Spleen (tissue), 11 donors: ENCODE measurements around the gene EHMT1. TPM values are rescaled to one million over a fixed set of nuclear protein-coding genes. Genes with fewer than 3 reads are reported as not detected.

Experiments used
- DNase-seq: peaks from one replicate; pipeline ENCODE4 v3.0.0-alpha.2; 2020
- H3K27ac ChIP-seq, 8 donors: fragments of 200-600 bp; sonication (generic) in 7 of 8; 1 replicate in 4 of 8; 2 replicates in 4 of 8; pipeline versions ENCODE4 v1.5.0 to v1.8.0; 2016 to 2021; ENCODE audit warnings: inconsistent platforms in 4 of 8, mild to moderate bottlenecking in 4 of 8, moderate library complexity in 1 of 8
- H3K27me3 ChIP-seq, 7 donors: fragments of 200-600 bp; sonication (generic) in 6 of 7; replicated peaks in 1 of 7; 1 replicate in 4 of 7; 2 replicates in 3 of 7; pipeline versions ENCODE4 v1.5.0 to v1.8.0; 2016 to 2021; ENCODE audit warnings: inconsistent platforms in 3 of 7, mild to moderate bottlenecking in 1 of 7
- H3K36me3 ChIP-seq, 6 donors: fragments of 200-600 bp; sonication (generic) in 5 of 6; 1 replicate in 4 of 6; 2 replicates in 2 of 6; pipeline versions ENCODE4 v1.5.0 to v1.8.0; 2016 to 2021; ENCODE audit warnings: inconsistent platforms in 2 of 6
- H3K4me1 ChIP-seq, 6 donors: fragments of 200-600 bp; sonication (generic) in 5 of 6; 1 replicate in 3 of 6; 2 replicates in 3 of 6; pipeline versions ENCODE4 v1.5.0 to v1.8.0; 2016 to 2021; ENCODE audit warnings: inconsistent platforms in 3 of 6
- H3K4me3 ChIP-seq, 8 donors: fragments of 200-600 bp; sonication (generic) in 7 of 8; 1 replicate in 4 of 8; 2 replicates in 4 of 8; pipeline versions ENCODE4 v1.5.0 to v1.8.0; 2016 to 2021; ENCODE audit warnings: inconsistent platforms in 4 of 8, mild to moderate bottlenecking in 4 of 8, moderate library complexity in 2 of 8
- H3K9me3 ChIP-seq, 8 donors: fragments of 200-600 bp; sonication (generic) in 7 of 8; 1 replicate in 4 of 8; 2 replicates in 4 of 8; pipeline versions ENCODE4 v1.5.0 to v1.8.0; 2016 to 2021; ENCODE audit warnings: inconsistent platforms in 4 of 8
- CTCF ChIP-seq, 11 experiments: fragments of 200-600 bp in 7 of 11; fragments of 450-650 bp in 4 of 11; sonication (generic) in 4 of 11; IDR thresholded peaks in 8 of 11; conservative IDR thresholded peaks in 3 of 11; 1 replicate in 7 of 11; 2 replicates in 4 of 11; pipeline versions ENCODE4 v1.4.0 to v1.8.0; 2016 to 2021; ENCODE audit warnings: antibody characterized with exemption in 11 of 11, inconsistent platforms in 4 of 11, mild to moderate bottlenecking in 1 of 11
- POLR2A ChIP-seq, 3 donors: fragments of 450-650 bp; IDR thresholded peaks; one replicate each; pipeline ENCODE4 v1.5.1; 2017; ENCODE audit warnings: antibody characterized with exemption in 3 of 3, mild to moderate bottlenecking in 1 of 3
- POLR2AphosphoS5 ChIP-seq, 3 donors: sonication (generic); formaldehyde crosslinking; IDR thresholded peaks; one replicate each; pipeline ENCODE4 v1.5.1; 2017; ENCODE audit warnings: antibody characterized with exemption in 3 of 3
- WGBS, 5 donors: extraction: QIAGEN DNeasy Blood & Tissue Kit in 3 of 5; methylation state at CpG; one replicate each; pipeline versions ENCODE4 v1.1.5 to v1.1.7; 2013 to 2018; 5-methylcytosine and 5-hydroxymethylcytosine counted together
- intact Hi-C: fragments of 100-400 bp; cut with DNase I; formaldehyde crosslinking; loops from one replicate; pipeline ENCODE4 v1.15.0; 2023; ENCODE audit warnings: low total_unique reads
- polyA plus RNA-seq, 3 donors: library from polyadenylated mRNA; stranded (reverse); fragments of 200-250 nt; gene quantifications; one replicate each; pipeline ENCODE4 v1.2.1, GENCODE V29; 2013
- total RNA-seq, 7 donors: library from RNA; depleted of rRNA in 3 of 7; stranded (reverse); fragments of >200 nt in 3 of 7; fragmentation: NEBNext Ultra II Directional in 4 of 7; extraction: Animal tissue kit (Norgen Biotek cat#: 25700) in 4 of 7; gene quantifications; one replicate each; pipeline versions ENCODE4 v1.1.0 to v1.2.1, GENCODE V29; 2016 to 2021
- donor health status: healthy with polysubstance abuse.
- donor health status: DM: no; HTN: no; CAD: no; lungs with moderate emphysema.
- donor health status: DM: no; HTN: no; CAD: no.
- donor health status: Bipolar disorder and iron deficiency.
- donor health status: healthy.
- donor health status: DM: no; HTN: no; CAD: no.
- donor health status: DM: yes; HTN: yes; CAD: no.

Gene EHMT1
- total and polyA plus RNA-seq, 10 donors: 35.5 to 163 (median 122) TPM

DNA sequence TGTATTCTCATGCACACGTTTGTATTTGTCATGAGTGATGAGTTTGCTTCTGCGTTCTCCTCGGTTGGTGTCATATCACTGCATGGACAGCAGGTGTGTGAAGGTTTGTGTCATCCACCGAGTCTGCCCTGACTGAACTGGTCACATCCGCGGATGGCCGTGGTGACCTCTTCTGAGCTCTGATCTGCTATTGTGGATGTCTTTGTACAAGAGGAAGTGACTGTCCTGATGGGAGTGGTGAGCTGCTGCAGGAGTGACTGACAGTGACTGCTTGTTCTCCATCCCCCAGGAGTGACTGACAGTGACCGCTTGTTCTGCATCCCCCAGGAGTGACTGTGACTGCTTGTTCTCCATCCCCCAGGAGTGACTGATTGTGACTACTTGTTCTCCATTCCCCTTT is 69.9 kb downstream of the EHMT1 start:
- Histone ChIP-seq H3K27me3 (no peaks in the 10 kb centered on the region), H3K4me1 (peaks cover 32 to 94% (median 61%) of the 10 kb centered on the region in 6 donors), H3K36me3 (no peaks in the 10 kb centered on the region), H3K9me3 (no peaks in the 10 kb centered on the region), H3K27ac (peak overlapping the region in 2 of 8 donors; percentile 0 to 40), H3K4me3 (no peak overlapping the region)
- WGBS, 5 donors: 50 to 75% (median 57%) methylated on average over 8 of the region's 8 CpGs
- intact Hi-C loops: no loop called here
- no peak for DNase-seq
- TF ChIP-seq CTCF (IDR thresholded peaks at IDR 0.05 in 8 of 11, conservative IDR thresholded peaks at IDR 0.05 in 3 of 11) (no peak), POLR2AphosphoS5 (IDR thresholded peaks at IDR 0.05) (no peak), POLR2A (IDR thresholded peaks at IDR 0.05) (no peak)

- no peak for DNase-seq
Measured at GRCh38 chr9:137689745-137690529, 71.1 kb downstream of the EHMT1 start.

GRCh38 chr9:137690930-137691645 is 72.3 kb downstream of the EHMT1 start:
- Histone ChIP-seq H3K27me3 (no peaks in the 10 kb centered on the region), H3K4me3 (peak overlapping the region in 1 of 8 donors; percentile 1), H3K9me3 (no peaks in the 10 kb centered on the region), H3K36me3 (peaks cover 0 to 7% (median 0%) of the 10 kb centered on the region in 6 donors), H3K4me1 (peaks cover 48 to 93% (median 69%) of the 10 kb centered on the region in 6 donors), H3K27ac (peak overlapping the region in 7 of 8 donors; percentile 35 to 83 (median 71))
- 88 to 95% (median 91%) methylated on average over 6 of the region's 6 CpGs for whole genome bisulfite sequencing, 5 donors
- TF ChIP-seq POLR2A (IDR thresholded peaks at IDR 0.05) (no peak), CTCF (IDR thresholded peaks at IDR 0.05 in 8 of 11, conservative IDR thresholded peaks at IDR 0.05 in 3 of 11) (no peak), POLR2AphosphoS5 (IDR thresholded peaks at IDR 0.05) (no peak)
- intact Hi-C loops: no loop called here
- DNase-seq: no peak

More at GRCh38 chr9:137689745-137690529, 71.1 kb downstream of the EHMT1 start:
- no peak overlapping the region for H3K4me3 ChIP-seq
- WGBS, 5 donors: 77 to 92% (median 80%) methylated on average over 16 of the region's 16 CpGs
- H3K9me3 ChIP-seq: no peaks in the 10 kb centered on the region
- no peak for TF ChIP-seq POLR2A (IDR thresholded peaks at IDR 0.05)
- no peak for TF ChIP-seq POLR2AphosphoS5 (IDR thresholded peaks at IDR 0.05)
- no peak for TF ChIP-seq CTCF (IDR thresholded peaks at IDR 0.05 in 8 of 11, conservative IDR thresholded peaks at IDR 0.05 in 3 of 11)
- peak overlapping the region in 3 of 8 donors; percentile 2 to 40 (median 18) for H3K27ac ChIP-seq
- H3K36me3 ChIP-seq: peaks cover 0 to 7% (median 0%) of the 10 kb centered on the region in 6 donors
- intact Hi-C loops: no loop called here
- H3K4me1 ChIP-seq: peaks cover 39 to 92% (median 60%) of the 10 kb centered on the region in 6 donors
- no peaks in the 10 kb centered on the region for H3K27me3 ChIP-seq
